22Rv1 (cell line): ENCODE measurements around the gene CCKAR.

ENCODE experiments used
- CTCF ChIP-seq: fragments of 450-650 bp; IDR thresholded peaks from 2 replicates; pipeline ENCODE4 v1.5.1; 2017; ENCODE audit warnings: mild to moderate bottlenecking
- ZFX ChIP-seq: fragments of 450-650 bp; IDR thresholded peaks from 2 replicates; pipeline ENCODE4 v1.6.1; 2017; ENCODE audit warnings: antibody characterized with exemption, borderline replicate concordance

GRCh38 chr4:26530099-26530498 is 39.8 kb upstream of the CCKAR start:
- TF ChIP-seq CTCF, result no peak
- no peak for TF ChIP-seq ZFX
